Limb (tissue), 2 donors: ENCODE measurements around the gene PDP2.

ENCODE experiments used
- DNase-seq, 2 donors: peaks; one replicate each; pipeline ENCODE4 v3.0.0-alpha.2; 2016; ENCODE audit errors: extremely low spot score in 2 of 2

PDP2 gene, protein sequence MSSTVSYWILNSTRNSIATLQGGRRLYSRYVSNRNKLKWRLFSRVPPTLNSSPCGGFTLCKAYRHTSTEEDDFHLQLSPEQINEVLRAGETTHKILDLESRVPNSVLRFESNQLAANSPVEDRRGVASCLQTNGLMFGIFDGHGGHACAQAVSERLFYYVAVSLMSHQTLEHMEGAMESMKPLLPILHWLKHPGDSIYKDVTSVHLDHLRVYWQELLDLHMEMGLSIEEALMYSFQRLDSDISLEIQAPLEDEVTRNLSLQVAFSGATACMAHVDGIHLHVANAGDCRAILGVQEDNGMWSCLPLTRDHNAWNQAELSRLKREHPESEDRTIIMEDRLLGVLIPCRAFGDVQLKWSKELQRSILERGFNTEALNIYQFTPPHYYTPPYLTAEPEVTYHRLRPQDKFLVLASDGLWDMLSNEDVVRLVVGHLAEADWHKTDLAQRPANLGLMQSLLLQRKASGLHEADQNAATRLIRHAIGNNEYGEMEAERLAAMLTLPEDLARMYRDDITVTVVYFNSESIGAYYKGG

DNA sequence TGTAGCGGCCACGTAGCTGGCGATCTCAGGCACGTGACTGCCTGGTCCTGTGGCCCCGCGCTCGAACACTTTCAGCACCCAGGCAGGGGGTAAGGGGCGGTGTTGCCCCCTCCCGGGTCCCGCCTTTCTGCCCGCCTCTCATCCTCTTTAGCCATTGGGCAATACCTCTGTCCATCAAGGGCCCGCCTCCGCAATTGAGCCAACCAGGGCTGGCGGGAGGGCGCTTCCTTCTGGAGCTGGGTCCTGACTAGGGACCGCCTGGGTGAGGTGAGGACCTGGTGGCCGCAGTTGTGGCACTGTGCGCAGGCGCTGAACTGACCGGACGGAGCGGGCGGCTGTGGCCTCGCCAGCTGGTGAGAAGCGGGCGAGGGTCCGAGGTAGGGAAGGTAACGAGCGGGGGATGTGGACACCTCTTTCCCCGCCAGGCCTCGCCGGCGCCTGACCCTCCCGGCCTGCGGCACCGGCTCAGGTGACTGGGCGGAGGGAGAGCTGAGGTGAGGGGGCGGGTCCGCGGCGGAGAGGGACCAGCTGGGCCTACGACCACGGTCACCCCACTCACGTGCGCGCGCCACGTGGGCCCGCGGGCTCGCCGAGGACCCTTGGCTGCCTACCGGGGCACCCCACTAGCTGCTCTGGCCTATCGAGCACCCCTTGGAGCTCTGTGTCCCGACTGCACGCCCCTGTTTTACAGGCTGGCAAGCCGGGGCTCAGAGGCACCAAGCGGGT, at the start of gene PDP2:
TSS of gene PDP2 (plus strand) at position 228 of the 726 bp plus-strand sequence. CDS start 3,770 bp downstream, outside the sequence.
- peak; percentile 88 to 93 for DNase-seq

- no peak for DNase-seq
These were observed 48.1 kb upstream of the PDP2 start for GRCh38 chr16:66832190-66832589.

GRCh38 chr16:66832661-66833305, 47.5 kb upstream of the PDP2 start:
- DNase-seq: no peak

DNA sequence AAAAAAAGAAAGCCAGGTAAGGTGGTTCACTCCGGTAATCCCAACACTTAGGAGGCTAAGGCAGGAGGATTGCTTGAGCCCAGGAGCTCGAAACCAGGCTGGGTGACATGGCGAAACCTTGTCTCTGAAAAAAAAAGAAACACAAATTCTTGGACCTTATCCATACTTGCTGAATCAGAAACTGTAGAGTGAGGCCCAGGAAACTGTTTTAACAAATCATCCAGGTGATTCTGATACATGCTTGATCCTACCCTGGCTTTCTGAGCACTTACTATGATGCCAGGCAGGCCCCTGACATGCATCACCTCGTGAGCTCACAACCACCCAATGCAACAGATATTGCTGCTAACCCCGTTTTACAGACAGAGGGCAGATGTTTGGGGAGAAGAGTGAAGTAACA, 45.6 kb upstream of the PDP2 start:
- DNase-seq: no peak

- no peak for DNase-seq
These were observed 39.4 kb upstream of the PDP2 start for GRCh38 chr16:66840883-66841282.

DNA sequence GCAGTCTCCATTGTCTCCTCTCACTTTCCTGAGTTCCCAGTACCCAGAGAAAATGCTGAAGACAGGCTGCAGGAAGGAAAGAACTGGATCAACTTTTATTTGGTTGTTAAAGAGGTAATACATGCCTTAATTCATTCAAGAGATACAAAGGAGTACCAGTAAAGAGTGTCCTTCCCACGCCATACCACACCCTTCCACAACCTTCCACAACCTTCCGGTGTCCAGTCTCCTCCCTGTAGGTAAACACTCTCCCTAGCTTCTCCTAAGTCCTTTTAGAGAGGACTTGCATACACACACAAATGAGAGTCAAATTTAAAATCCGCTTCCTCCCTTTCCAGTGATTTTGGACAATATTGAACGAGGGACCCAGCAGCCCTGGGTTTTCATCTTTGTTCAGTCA, 38.9 kb upstream of the PDP2 start:
- no peak for DNase-seq

DNA sequence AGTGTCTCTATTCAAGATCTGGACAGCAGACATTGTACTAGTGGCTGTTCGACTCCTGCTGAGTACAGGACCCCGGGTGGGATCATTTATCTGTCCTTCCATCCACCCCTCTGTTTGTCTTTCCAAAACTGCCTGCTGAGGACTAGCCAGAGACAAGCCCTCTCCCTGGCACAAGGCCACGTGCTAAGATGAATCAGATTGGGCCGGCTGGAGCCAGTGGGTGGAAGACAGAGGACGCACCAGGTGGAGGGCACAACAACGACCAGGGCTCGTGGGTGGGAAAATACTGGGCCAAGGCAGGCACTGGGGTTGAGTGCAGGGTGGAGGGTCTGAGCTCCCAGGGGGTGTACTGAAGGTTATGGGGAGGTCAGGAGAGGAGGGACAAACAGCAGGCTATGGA, 37.5 kb upstream of the PDP2 start:
- no peak for DNase-seq

- no peak for DNase-seq
These were observed 37.1 kb upstream of the PDP2 start for GRCh38 chr16:66843191-66843590.

- no peak for DNase-seq
These were observed 36.3 kb upstream of the PDP2 start for GRCh38 chr16:66844009-66844341.

GRCh38 chr16:66844342-66845079, 35.8 kb upstream of the PDP2 start, which contains the start of gene CA7:
Gene CA7, plus strand, starts transcription at chr16:66844414. Its CDS starts 74 bp downstream, at chr16:66844488.
- DNase-seq: peak in 1 of 2 donors; percentile 43

DNA sequence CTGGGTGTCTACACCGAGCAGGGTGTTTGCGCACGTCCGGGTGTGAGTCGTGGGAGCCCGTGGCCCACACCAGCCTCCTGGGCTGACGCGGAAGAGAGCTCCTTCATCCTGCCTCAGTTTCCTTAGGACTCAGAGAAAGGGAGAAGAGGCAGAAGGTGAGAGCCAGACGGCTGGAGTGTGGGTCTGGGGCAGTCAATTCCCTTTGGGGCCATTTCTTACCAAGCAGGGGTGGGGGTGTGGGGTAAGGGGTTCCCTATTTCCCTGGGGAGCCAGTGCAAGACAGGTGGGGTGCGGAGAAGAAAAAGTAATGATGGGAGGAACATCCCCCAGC, 35.3 kb upstream of the PDP2 start:
- no peak for DNase-seq

GRCh38 chr16:66845791-66846221, 34.5 kb upstream of the PDP2 start:
- no peak for DNase-seq

DNA sequence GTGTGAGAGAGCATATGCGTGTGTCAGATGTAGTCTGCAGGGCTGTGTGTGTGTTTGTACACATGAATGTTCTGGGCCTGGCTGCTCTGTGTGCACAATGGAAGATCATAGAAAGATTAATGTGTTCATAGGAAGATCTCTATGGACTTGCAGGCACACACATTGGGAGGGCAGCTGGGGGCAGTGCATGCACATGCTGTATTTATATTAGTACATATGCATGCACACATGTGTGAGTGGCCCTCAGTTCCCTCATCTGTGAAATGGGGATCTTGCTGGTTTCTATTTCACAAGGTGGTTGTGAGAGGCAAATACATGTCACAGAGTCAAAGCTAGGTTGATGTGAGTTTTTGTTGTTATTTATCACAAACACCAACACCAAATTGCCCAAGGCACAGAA, 34.0 kb upstream of the PDP2 start:
- DNase-seq: no peak

- DNase-seq: no peak
These were observed 33.5 kb upstream of the PDP2 start for GRCh38 chr16:66846831-66847230.

DNA sequence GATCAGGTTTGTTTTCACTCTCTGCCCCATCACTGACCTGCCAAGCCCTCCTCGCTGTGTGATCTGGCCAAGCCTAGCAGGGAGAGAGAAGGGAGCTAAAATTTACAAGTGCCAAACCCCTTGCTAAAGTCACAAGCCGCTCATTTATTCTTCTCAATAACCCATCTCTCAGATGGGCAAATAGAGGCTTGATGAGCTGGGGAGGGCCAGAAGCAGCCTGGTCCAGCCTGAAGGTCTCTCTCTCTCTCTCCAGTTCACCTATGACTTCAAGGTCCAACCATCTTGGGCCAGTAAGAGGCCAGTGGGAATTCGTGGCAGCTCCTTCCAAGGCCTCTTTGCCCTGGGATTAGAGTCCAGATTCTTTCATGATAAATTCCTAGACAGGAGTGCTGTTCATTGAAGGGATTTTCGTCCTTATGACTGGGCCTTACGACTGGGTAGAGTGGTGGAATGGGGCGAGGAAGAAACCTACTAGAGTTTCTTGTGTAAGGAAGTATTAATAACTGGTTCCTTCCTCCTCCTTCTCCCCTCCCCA, 32.7 kb upstream of the PDP2 start:
- DNase-seq: no peak

DNA sequence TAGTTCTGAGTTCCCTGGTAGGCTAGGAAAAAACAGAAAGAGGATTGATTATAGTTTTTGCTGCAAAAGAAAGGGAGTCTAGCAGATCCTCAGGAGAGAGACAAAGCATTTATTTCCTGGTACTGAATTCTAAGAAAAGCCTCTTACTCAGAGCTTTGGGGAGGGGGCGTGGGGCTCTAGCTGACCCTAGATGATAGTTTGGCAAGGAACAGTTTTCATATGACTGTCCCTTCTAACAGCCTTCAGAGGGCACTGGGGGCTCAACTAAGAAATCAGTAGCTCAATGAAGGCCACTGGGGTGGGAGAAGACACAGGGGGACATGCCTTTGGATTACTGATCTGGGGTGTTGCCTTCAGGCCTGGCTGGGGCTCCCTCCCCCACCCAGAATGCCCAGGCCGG, 32.1 kb upstream of the PDP2 start:
- DNase-seq: no peak

- no peak for DNase-seq
These were observed 31.3 kb upstream of the PDP2 start for GRCh38 chr16:66849021-66849420.

DNA sequence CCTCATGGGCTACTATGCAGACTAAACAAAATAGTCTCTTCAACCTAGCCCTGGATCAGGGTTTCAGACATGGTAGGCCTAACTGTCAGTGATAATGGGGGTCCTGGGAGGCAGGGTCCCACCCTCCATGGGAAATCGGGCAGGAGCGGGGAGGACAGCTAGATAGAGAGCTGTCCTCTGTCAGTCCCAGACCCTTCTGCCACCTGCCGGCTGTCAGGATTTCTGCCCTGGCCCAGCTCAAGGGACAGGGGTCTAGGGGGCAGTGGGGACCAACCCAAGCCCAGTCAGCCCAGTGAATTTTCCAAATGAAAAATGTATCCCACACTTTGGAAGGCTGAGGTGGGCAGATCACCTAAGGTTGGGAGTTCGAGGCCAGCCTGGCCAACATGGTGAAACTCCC, 30.8 kb upstream of the PDP2 start:
- no peak for DNase-seq

GRCh38 chr16:66850115-66850815, 30.1 kb upstream of the PDP2 start:
- no peak for DNase-seq

- no peak for DNase-seq
These were observed 28.9 kb upstream of the PDP2 start for GRCh38 chr16:66851166-66851964.
